Retinal pigment epithelial cell (primary cell): ENCODE measurements around the gene CSF2RB.
A peak's percentile ranks its signal among the peaks of the same experiment; 100 is the strongest.
"Not testable (repeated sequence)": the region's sequence is repeated elsewhere in the genome, so short reads cannot be mapped to it uniquely, and the experiment has no call there.

Experiments
- DNase-seq: peaks from one replicate; pipeline ENCODE4 v3.0.0-alpha.2; 2010; ENCODE audit warnings: low read depth
- H3K4me3 ChIP-seq: 2 replicates; pipeline ENCODE4 v1.5.1; 2011; ENCODE audit warnings: mild to moderate bottlenecking, low read length, control low read depth, moderate library complexity
- CTCF ChIP-seq: conservative IDR thresholded peaks from 2 replicates; pipeline ENCODE4 v1.5.1; 2011; ENCODE audit warnings: low read depth, low read length, control low read depth, inconsistent platforms

CSF2RB gene

GRCh38 chr22:36979016-36979910 is 65.8 kb downstream of the CSF2RB start:
- no peak for TF ChIP-seq CTCF
- H3K4me3 ChIP-seq: no peak overlapping the region
- no peak for DNase-seq

GRCh38 chr22:36981247-36981775 is 67.9 kb downstream of the CSF2RB start:
- no peak for DNase-seq
- TF ChIP-seq CTCF: no peak
- no peak overlapping the region for H3K4me3 ChIP-seq

- no peak for DNase-seq
- no peak overlapping the region for H3K4me3 ChIP-seq
- TF ChIP-seq CTCF: peak; percentile 28
Observed at GRCh38 chr22:36982136-36982535, 68.7 kb downstream of the CSF2RB start.

- DNase-seq: no peak
- H3K4me3 ChIP-seq: no peak overlapping the region
- TF ChIP-seq CTCF: no peak
Observed at GRCh38 chr22:36985211-36985889, 71.9 kb downstream of the CSF2RB start.

GRCh38 chr22:36986242-36986821 is 72.9 kb downstream of the CSF2RB start:
- DNase-seq: no peak
- TF ChIP-seq CTCF: peak; percentile 69

GRCh38 chr22:36988075-36988832 is 74.8 kb downstream of the CSF2RB start:
- DNase-seq: no peak
- no peak overlapping the region for H3K4me3 ChIP-seq
- no peak for TF ChIP-seq CTCF

More at GRCh38 chr22:36986242-36986821, 72.9 kb downstream of the CSF2RB start:
- H3K4me3 ChIP-seq: no peak overlapping the region

GRCh38 chr22:36989012-36989411 is 75.6 kb downstream of the CSF2RB start:
- DNase-seq, H3K4me3 ChIP-seq: not testable (repeated sequence)
